H1 (cell line): ENCODE data around the gene TOR4A.

Experiments used
- ATF3 ChIP-seq: IDR thresholded peaks from 2 replicates; pipeline ENCODE4 v1.6.1; 2011; ENCODE audit warnings: low read depth, mild to moderate bottlenecking, low read length; ENCODE audit not compliant: insufficient read depth
- BCL11A ChIP-seq, 2 experiments: IDR thresholded peaks; one replicate each; pipeline ENCODE4 v1.6.1; 2011; ENCODE audit warnings: low read depth in 2 of 2, low read length in 2 of 2, mild to moderate bottlenecking in 2 of 2
- CEBPB ChIP-seq: IDR thresholded peaks from 2 replicates; pipeline ENCODE4 v1.6.1; 2012; ENCODE audit warnings: low read depth, low read length
- CTCF ChIP-seq, 3 experiments: IDR thresholded peaks; 1 replicate in 2 of 3; 2 replicates in 1 of 3; pipeline versions ENCODE4 v1.5.1 to v1.6.1; 2011; ENCODE audit warnings: low read length in 3 of 3, mild to moderate bottlenecking in 3 of 3, inconsistent platforms in 2 of 3, low read depth in 1 of 3, moderate library complexity in 1 of 3; ENCODE audit not compliant: insufficient read depth in 1 of 3; ENCODE audit errors: control extremely low read depth in 1 of 3
- E2F6 ChIP-seq: IDR thresholded peaks from 2 replicates; pipeline ENCODE4 v1.6.1; 2012; ENCODE audit warnings: inconsistent platforms
- HDAC2 ChIP-seq, 2 experiments: fragments of 300-600 bp in 1 of 2; sonication (generic) in 1 of 2; IDR thresholded peaks; 2 replicates each; pipeline ENCODE4 v1.6.1; 2011 to 2012; ENCODE audit warnings: low read depth in 2 of 2, low read length in 2 of 2, mild to moderate bottlenecking in 2 of 2, moderate library complexity in 2 of 2, borderline replicate concordance in 1 of 2, inconsistent platforms in 1 of 2
- POLR2AphosphoS5 ChIP-seq: IDR thresholded peaks from 2 replicates; pipeline ENCODE4 v1.6.1; 2011; ENCODE audit warnings: low read depth, low read length
- RAD21 ChIP-seq, 2 experiments: IDR thresholded peaks in 1 of 2; conservative IDR thresholded peaks in 1 of 2; 2 replicates each; pipeline ENCODE4 v1.6.1; 2011; ENCODE audit warnings: low read depth in 2 of 2, low read length in 2 of 2, improper control_type of control experiment in 1 of 2, inconsistent platforms in 1 of 2, mild to moderate bottlenecking in 1 of 2, moderate library complexity in 1 of 2
- SP1 ChIP-seq: IDR thresholded peaks from 2 replicates; pipeline ENCODE4 v1.6.1; 2011; ENCODE audit warnings: low read depth, low read length
- TEAD4 ChIP-seq: IDR thresholded peaks from 2 replicates; pipeline ENCODE4 v1.6.1; 2012; ENCODE audit warnings: low read depth, low read length, inconsistent platforms, mixed read lengths
- USF2 ChIP-seq: IDR thresholded peaks from 2 replicates; pipeline ENCODE4 v1.6.1; 2011; ENCODE audit warnings: low read length, improper control_type of control experiment

GRCh38 chr9:137315581-137316011, 38.1 kb downstream of the TOR4A start:
- TF ChIP-seq BCL11A (IDR thresholded peaks at IDR 0.05; ENCODE audit: low read depth in 2 of 2, low read length in 2 of 2) (no peak), TEAD4 (no peak), POLR2AphosphoS5 (no peak), CEBPB (no peak), HDAC2 (IDR thresholded peaks at IDR 0.05; ENCODE audit: borderline replicate concordance in 1 of 2, low read depth in 2 of 2, low read length in 2 of 2) (no peak), ATF3 (no peak), CTCF (IDR thresholded peaks at IDR 0.05; ENCODE audit: control extremely low read depth in 1 of 3, insufficient read depth in 1 of 3, low read depth in 1 of 3, low read length in 3 of 3) (no peak), USF2 (no peak), RAD21 (IDR thresholded peaks at IDR 0.05 in 1 of 2, conservative IDR thresholded peaks at IDR 0.05 in 1 of 2; ENCODE audit: low read depth in 2 of 2, low read length in 2 of 2) (no peak), SP1 (no peak), E2F6 (no peak)
